K562 (cell line): ENCODE data around the gene MAGI2.

Experiments used
- BRF1 ChIP-seq: IDR thresholded peaks from 3 replicates; pipeline ENCODE4 v1.6.1; 2011; ENCODE audit warnings: borderline replicate concordance, mild to moderate bottlenecking; ENCODE audit not compliant: insufficient read length; ENCODE audit errors: extremely low read depth
- CBFB ChIP-seq: sonication (generic); formaldehyde crosslinking; IDR thresholded peaks from 2 replicates; pipeline ENCODE4 v1.4.0; 2020; ENCODE audit warnings: mild to moderate bottlenecking, missing genetic modification reagents
- CBX1 ChIP-seq: sonication (generic); IDR thresholded peaks from 2 replicates; pipeline ENCODE4 v1.6.1; 2016; ENCODE audit warnings: antibody characterized with exemption, low read depth, mild to moderate bottlenecking
- CTCF ChIP-seq, 3 experiments: IDR thresholded peaks in 2 of 3; conservative IDR thresholded peaks in 1 of 3; 2 replicates each; pipeline ENCODE4 v1.5.1; 2011 to 2012; ENCODE audit warnings: low read length in 3 of 3, mild to moderate bottlenecking in 3 of 3, control low read depth in 2 of 3, improper control_type of control experiment in 1 of 3, inconsistent platforms in 1 of 3, low read depth in 1 of 3, mixed read lengths in 1 of 3, moderate library complexity in 1 of 3; ENCODE audit not compliant: insufficient read depth in 2 of 3
- DLX4 ChIP-seq: fragments of 250-450 bp; sonication (Bioruptor Pico); IDR thresholded peaks from 2 replicates; pipeline ENCODE4 v1.6.1; 2021; ENCODE audit warnings: mild to moderate bottlenecking
- ELK1 ChIP-seq: sonication (generic); formaldehyde crosslinking; IDR thresholded peaks from 2 replicates; pipeline ENCODE4 v1.8.1; 2022; ENCODE audit warnings: missing genetic modification reagents
- JUND ChIP-seq, 2 experiments: IDR thresholded peaks; 2 replicates in 1 of 2; 3 replicates in 1 of 2; pipeline ENCODE4 v1.6.1; 2011; ENCODE audit warnings: borderline replicate concordance in 2 of 2, low read depth in 2 of 2, low read length in 2 of 2, improper control_type of control experiment in 1 of 2, missing biosample characterization in 1 of 2, missing genetic modification characterization in 1 of 2, missing genetic modification reagents in 1 of 2
- MAFF ChIP-seq: IDR thresholded peaks from 2 replicates; pipeline ENCODE4 v1.6.1; 2012; ENCODE audit warnings: low read length, improper control_type of control experiment
- MLX ChIP-seq, 2 experiments: fragments of 450-650 bp in 1 of 2; sonication (generic) in 1 of 2; formaldehyde crosslinking; conservative IDR thresholded peaks; 2 replicates each; pipeline versions ENCODE4 v1.4.0 to v1.8.1; 2020 to 2022; ENCODE audit warnings: mild to moderate bottlenecking in 1 of 2, missing genetic modification reagents in 1 of 2
- NCOA1 ChIP-seq: fragments of 450-650 bp; IDR thresholded peaks from 2 replicates; pipeline ENCODE4 v1.6.1; 2016; ENCODE audit warnings: low read depth
- POLR2AphosphoS5 ChIP-seq: IDR thresholded peaks from 2 replicates; pipeline ENCODE4 v1.6.1; 2011; ENCODE audit warnings: mild to moderate bottlenecking, low read depth, low read length, moderate library complexity; ENCODE audit not compliant: control insufficient read depth, insufficient read depth
- RAD21 ChIP-seq, 2 experiments: fragments of 250-450 bp in 1 of 2; fragments of 450-650 bp in 1 of 2; sonication (Bioruptor Pico) in 1 of 2; formaldehyde crosslinking in 1 of 2; IDR thresholded peaks in 1 of 2; conservative IDR thresholded peaks in 1 of 2; 2 replicates each; pipeline versions ENCODE4 v1.4.0 to v1.8.0; 2020 to 2022; ENCODE audit warnings: mild to moderate bottlenecking in 2 of 2, moderate library complexity in 1 of 2
- TF ChIP-seq, protein P1 (sequence below): fragments of 450-650 bp; formaldehyde crosslinking; conservative IDR thresholded peaks from 2 replicates; pipeline ENCODE4 v1.4.0; 2022; ENCODE audit warnings: mild to moderate bottlenecking, missing genetic modification characterization

DNA sequence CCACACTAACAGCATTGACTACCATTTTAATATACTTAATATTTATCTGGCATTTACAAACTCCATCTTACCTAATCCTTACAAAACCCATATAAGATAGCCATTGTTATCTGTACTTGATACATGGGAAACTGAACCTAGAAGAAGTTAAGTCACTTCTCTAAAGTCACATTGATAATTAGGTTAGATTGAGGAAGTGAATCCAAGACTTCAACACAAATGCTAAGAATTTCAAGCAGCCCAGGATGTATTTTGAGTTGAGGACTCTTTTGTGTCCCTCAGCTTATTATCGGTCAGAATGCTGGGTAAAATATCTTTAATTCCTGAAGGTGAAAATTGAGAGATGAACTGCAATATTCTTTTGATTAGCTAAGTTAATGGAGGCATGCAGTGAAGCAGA is 1189.4 kb downstream of the MAGI2 start:
- no peak for TF ChIP-seq CBFB (CRISPR knock-in tag)
- TF ChIP-seq RAD21 (CRISPR knock-in tag; conservative IDR thresholded peaks at IDR 0.05 in 1 of 2, IDR thresholded peaks at IDR 0.05 in 1 of 2): no peak
- no peak for TF ChIP-seq CTCF (IDR thresholded peaks at IDR 0.05 in 2 of 3, conservative IDR thresholded peaks at IDR 0.05 in 1 of 3; ENCODE audit: insufficient read depth in 2 of 3, low read depth in 1 of 3, low read length in 3 of 3)
- TF ChIP-seq JUND (IDR thresholded peaks at IDR 0.05; ENCODE audit: borderline replicate concordance, low read depth, low read length): no peak
- no peak for TF ChIP-seq JUND (tag; IDR thresholded peaks at IDR 0.05; ENCODE audit: borderline replicate concordance, low read depth, low read length)
- no peak for TF ChIP-seq NCOA1
- no peak for TF ChIP-seq MLX (CRISPR knock-in tag; conservative IDR thresholded peaks at IDR 0.05)
- TF ChIP-seq, protein P1, sequence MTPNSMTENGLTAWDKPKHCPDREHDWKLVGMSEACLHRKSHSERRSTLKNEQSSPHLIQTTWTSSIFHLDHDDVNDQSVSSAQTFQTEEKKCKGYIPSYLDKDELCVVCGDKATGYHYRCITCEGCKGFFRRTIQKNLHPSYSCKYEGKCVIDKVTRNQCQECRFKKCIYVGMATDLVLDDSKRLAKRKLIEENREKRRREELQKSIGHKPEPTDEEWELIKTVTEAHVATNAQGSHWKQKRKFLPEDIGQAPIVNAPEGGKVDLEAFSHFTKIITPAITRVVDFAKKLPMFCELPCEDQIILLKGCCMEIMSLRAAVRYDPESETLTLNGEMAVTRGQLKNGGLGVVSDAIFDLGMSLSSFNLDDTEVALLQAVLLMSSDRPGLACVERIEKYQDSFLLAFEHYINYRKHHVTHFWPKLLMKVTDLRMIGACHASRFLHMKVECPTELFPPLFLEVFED (CRISPR knock-in tag): no peak
- TF ChIP-seq CBX1: no peak
- no peak for TF ChIP-seq DLX4 (CRISPR knock-in tag)
- no peak for TF ChIP-seq ELK1
- TF ChIP-seq MAFF: no peak
- TF ChIP-seq BRF1: no peak
- TF ChIP-seq POLR2AphosphoS5: no peak
